Measurements from ENCODE around the gene SCYGR7.
"Not testable (repeated sequence)": the region's sequence is repeated elsewhere in the genome, so short reads cannot be mapped to it uniquely, and the experiment has no call there.

DNA sequence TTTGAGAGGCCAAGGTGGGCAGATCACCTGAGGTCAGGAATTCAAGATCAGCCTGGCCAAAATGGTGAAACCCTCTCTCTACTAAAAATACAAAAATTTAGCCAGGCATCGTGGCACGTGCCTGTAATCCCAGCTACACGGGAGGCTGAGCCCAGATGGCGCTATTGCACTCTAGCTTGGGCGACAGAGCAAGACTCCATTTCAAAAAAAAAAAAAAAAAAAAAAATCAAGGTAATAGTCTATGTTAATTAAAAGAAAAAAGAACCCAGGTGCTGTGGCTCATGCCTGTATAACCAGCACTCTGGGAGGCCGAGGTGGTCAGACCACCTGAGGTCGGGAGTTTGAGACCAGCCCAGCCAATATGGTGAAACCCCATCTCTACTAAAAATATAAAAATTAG, 12.6 kb downstream of the SCYGR7 start:
- TF ChIP-seq, protein P1, sequence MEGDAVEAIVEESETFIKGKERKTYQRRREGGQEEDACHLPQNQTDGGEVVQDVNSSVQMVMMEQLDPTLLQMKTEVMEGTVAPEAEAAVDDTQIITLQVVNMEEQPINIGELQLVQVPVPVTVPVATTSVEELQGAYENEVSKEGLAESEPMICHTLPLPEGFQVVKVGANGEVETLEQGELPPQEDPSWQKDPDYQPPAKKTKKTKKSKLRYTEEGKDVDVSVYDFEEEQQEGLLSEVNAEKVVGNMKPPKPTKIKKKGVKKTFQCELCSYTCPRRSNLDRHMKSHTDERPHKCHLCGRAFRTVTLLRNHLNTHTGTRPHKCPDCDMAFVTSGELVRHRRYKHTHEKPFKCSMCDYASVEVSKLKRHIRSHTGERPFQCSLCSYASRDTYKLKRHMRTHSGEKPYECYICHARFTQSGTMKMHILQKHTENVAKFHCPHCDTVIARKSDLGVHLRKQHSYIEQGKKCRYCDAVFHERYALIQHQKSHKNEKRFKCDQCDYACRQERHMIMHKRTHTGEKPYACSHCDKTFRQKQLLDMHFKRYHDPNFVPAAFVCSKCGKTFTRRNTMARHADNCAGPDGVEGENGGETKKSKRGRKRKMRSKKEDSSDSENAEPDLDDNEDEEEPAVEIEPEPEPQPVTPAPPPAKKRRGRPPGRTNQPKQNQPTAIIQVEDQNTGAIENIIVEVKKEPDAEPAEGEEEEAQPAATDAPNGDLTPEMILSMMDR (IDR thresholded peaks at IDR 0.05): not testable (repeated sequence)
- TF ChIP-seq POLR2A (IDR thresholded peaks at IDR 0.05): not testable (repeated sequence)
